SK-N-SH (cell line): ENCODE data around the gene OBP2A. TPM values are rescaled to one million over a fixed set of nuclear protein-coding genes. Genes with fewer than 3 reads are reported as not detected.
"Not testable (repeated sequence)": the region's sequence is repeated elsewhere in the genome, so short reads cannot be mapped to it uniquely, and the experiment has no call there.

Experiments
- CTCF ChIA-PET: fragments of 300-600, 350-600 bp; formaldehyde crosslinking; extraction: SDS; loops from one replicate; lab custom pipeline; 2021; lab: Yijun Ruan, JAX
- POLR2A ChIA-PET: fragments of 350-600 bp; sonication (Branson Sonifier 250); formaldehyde crosslinking; extraction: SDS; loops from one replicate; lab custom pipeline; 2020; ENCODE audit warnings: antibody characterized with exemption, inconsistent platforms; lab: Yijun Ruan, JAX
- DNase-seq: peaks from one replicate; pipeline ENCODE4 v3.0.0; 2012
- H2AFZ ChIP-seq: fragments of 200-600 bp; sonication (generic); 2 replicates; pipeline ENCODE4 v1.8.1; 2016; ENCODE audit warnings: antibody characterized with exemption, mild to moderate bottlenecking, low read depth
- H3F3A ChIP-seq: fragments of 200-600 bp; sonication (generic); replicated peaks from 2 replicates; pipeline ENCODE3; 2016; ENCODE audit warnings: antibody characterized with exemption, mild to moderate bottlenecking; ENCODE audit not compliant: insufficient read depth
- H3K27ac ChIP-seq, 2 experiments: fragments of 200-500 bp in 1 of 2; fragments of 200-600 bp in 1 of 2; sonication (Bioruptor generic) in 1 of 2; sonication (generic), shearing (Covaris generic) in 1 of 2; 2 replicates each; pipeline versions ENCODE4 v1.5.1 to v1.6.1; 2014 to 2016; ENCODE audit warnings: low read depth in 2 of 2, inconsistent platforms in 1 of 2, low read length in 1 of 2, mild to moderate bottlenecking in 1 of 2, mixed read lengths in 1 of 2
- H3K27me3 ChIP-seq: fragments of 200-600 bp; sonication (generic), shearing (Covaris generic); 2 replicates; pipeline ENCODE4 v1.6.1; 2016; ENCODE audit warnings: mixed run types; ENCODE audit not compliant: insufficient read depth
- H3K36me3 ChIP-seq, 2 experiments: fragments of 200-500 bp in 1 of 2; fragments of 200-600 bp in 1 of 2; sonication (Bioruptor generic) in 1 of 2; sonication (generic) in 1 of 2; replicated peaks in 1 of 2; 2 replicates each; pipeline versions ENCODE3 to v1.5.1; 2014 to 2016; ENCODE audit warnings: low read length in 1 of 2, mild to moderate bottlenecking in 1 of 2; ENCODE audit not compliant: insufficient read depth in 2 of 2, control insufficient read depth in 1 of 2
- H3K4me1 ChIP-seq, 2 experiments: fragments of 200-500 bp in 1 of 2; fragments of 200-600 bp in 1 of 2; sonication (Bioruptor generic) in 1 of 2; sonication (generic), shearing (Covaris generic) in 1 of 2; 2 replicates each; pipeline versions ENCODE4 v1.5.1 to v1.6.1; 2014 to 2016; ENCODE audit warnings: low read depth in 1 of 2, low read length in 1 of 2, mixed run types in 1 of 2; ENCODE audit not compliant: insufficient read depth in 2 of 2, control insufficient read depth in 1 of 2
- H3K4me2 ChIP-seq: fragments of 200-600 bp; sonication (generic), shearing (Covaris generic); 2 replicates; pipeline ENCODE4 v1.6.1; 2017; ENCODE audit warnings: mixed run types
- H3K4me3 ChIP-seq, 2 experiments: fragments of 200-500 bp in 1 of 2; fragments of 200-600 bp in 1 of 2; sonication (Bioruptor generic) in 1 of 2; sonication (generic), shearing (Covaris generic) in 1 of 2; 2 replicates each; pipeline versions ENCODE4 v1.5.1 to v1.8.1; 2014 to 2016; ENCODE audit warnings: low read depth in 2 of 2, inconsistent platforms in 1 of 2, low read length in 1 of 2, mild to moderate bottlenecking in 1 of 2, mixed read lengths in 1 of 2, moderate library complexity in 1 of 2
- H3K79me2 ChIP-seq: fragments of 200-600 bp; sonication (generic); 2 replicates; pipeline ENCODE4 v1.8.1; 2017; ENCODE audit warnings: mild to moderate bottlenecking; ENCODE audit not compliant: insufficient read depth
- H3K9ac ChIP-seq: fragments of 200-600 bp; sonication (generic); 2 replicates; pipeline ENCODE4 v1.6.1; 2017; ENCODE audit warnings: mixed run types
- H3K9me2 ChIP-seq: fragments of 200-600 bp; sonication (generic); 2 replicates; pipeline ENCODE4 v1.6.1; 2017; ENCODE audit warnings: mixed run types
- H3K9me3 ChIP-seq: fragments of 200-600 bp; sonication (generic); 2 replicates; pipeline ENCODE4 v1.6.1; 2017; ENCODE audit warnings: mixed run types, mild to moderate bottlenecking, moderate library complexity
- H4K20me1 ChIP-seq: fragments of 200-600 bp; sonication (generic); 2 replicates; pipeline ENCODE4 v1.6.1; 2017; ENCODE audit warnings: mild to moderate bottlenecking, mixed run types; ENCODE audit not compliant: insufficient read depth
- CHD2 ChIP-seq: fragments of 150-350 bp; IDR thresholded peaks from 2 replicates; pipeline ENCODE4 v1.6.1; 2018; ENCODE audit warnings: low read length; ENCODE audit not compliant: partially characterized antibody
- ELF1 ChIP-seq: IDR thresholded peaks from 2 replicates; pipeline ENCODE4 v1.4.0; 2012
- FOSL2 ChIP-seq: IDR thresholded peaks from 2 replicates; pipeline ENCODE4 v1.4.0; 2012; ENCODE audit warnings: low read depth, mild to moderate bottlenecking, moderate library complexity, borderline replicate concordance
- JUND ChIP-seq: IDR thresholded peaks from 2 replicates; pipeline ENCODE4 v1.4.0; 2012
- NFIC ChIP-seq: IDR thresholded peaks from 2 replicates; pipeline ENCODE4 v1.4.0; 2012; ENCODE audit warnings: borderline replicate concordance
- RCOR1 ChIP-seq: fragments of 150-350 bp; IDR thresholded peaks from 2 replicates; pipeline ENCODE4 v1.6.1; 2017; ENCODE audit warnings: antibody characterized with exemption, low read length
- RFX5 ChIP-seq: IDR thresholded peaks from 2 replicates; pipeline ENCODE4 v1.6.1; 2012; ENCODE audit warnings: mild to moderate bottlenecking, improper control_type of control experiment, low read length
- RXRA ChIP-seq: IDR thresholded peaks from 2 replicates; pipeline ENCODE4 v1.4.0; 2012; ENCODE audit warnings: low read depth, mild to moderate bottlenecking, borderline replicate concordance
- SMC3 ChIP-seq: IDR thresholded peaks from 2 replicates; pipeline ENCODE4 v1.6.1; 2012; ENCODE audit warnings: low read depth, low read length, improper control_type of control experiment
- WGBS: methylation state at CpG from one replicate; pipeline ENCODE4 v1.1.6; 2017; ENCODE audit warnings: low lambda C conversion rate; 5-methylcytosine and 5-hydroxymethylcytosine counted together
- polyA plus RNA-seq, 3 experiments: library from polyadenylated mRNA; depleted of rRNA; stranded (reverse); fragments of >200 nt; gene quantifications; 2 replicates each; pipeline ENCODE4 v1.2.3, GENCODE V29; 2012
- TF ChIP-seq, protein P1 (sequence below): IDR thresholded peaks from 2 replicates; pipeline ENCODE4 v1.4.0; 2012; ENCODE audit warnings: low read depth, borderline replicate concordance
- TF ChIP-seq, protein P2 (sequence below): IDR thresholded peaks from 2 replicates; pipeline ENCODE4 v1.4.0; 2012; ENCODE audit warnings: low read depth, borderline replicate concordance
- TF ChIP-seq, protein P3 (sequence below): IDR thresholded peaks from 2 replicates; pipeline ENCODE4; 2012

OBP2A gene
- polyA plus RNA-seq, 1 of the 3 experiments (the other 2 are of a cell fraction) = not detected

DNA sequence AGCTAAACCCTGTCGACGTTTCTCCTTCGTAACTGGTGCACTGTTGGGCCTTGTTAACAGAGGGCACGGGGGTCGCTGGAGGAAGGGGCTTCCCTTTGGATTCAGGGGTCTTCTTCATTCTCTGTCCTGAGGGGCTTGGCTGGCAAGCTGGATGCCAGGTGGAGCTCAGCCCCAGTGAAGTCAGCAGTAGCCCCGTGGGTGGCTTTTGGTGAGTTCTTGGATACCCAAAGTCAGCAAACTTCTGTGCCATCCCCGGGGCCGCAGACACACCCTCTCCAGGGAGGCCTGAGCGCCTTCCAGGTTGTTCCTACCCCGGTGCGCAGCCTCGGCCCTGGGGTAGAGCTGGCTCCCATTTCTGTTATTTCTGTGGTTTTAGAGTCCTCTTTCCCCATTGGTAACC is 12.3 kb upstream of the OBP2A start:
- H3K9ac ChIP-seq = no peak overlapping the region
- no peaks in the 10 kb centered on the region for H3K9me2 ChIP-seq
- H3K79me2 ChIP-seq = no peaks in the 10 kb centered on the region
- H2AFZ ChIP-seq = no peak overlapping the region
- WGBS = 72% methylated on average over 12 of the region's 12 CpGs
- no peaks in the 10 kb centered on the region for H3K4me1 ChIP-seq
- no peak overlapping the region for H3K4me3 ChIP-seq
- POLR2A ChIA-PET = no interaction called here
- H3F3A ChIP-seq = no peaks in the 10 kb centered on the region
- H3K9me3 ChIP-seq = no peaks in the 10 kb centered on the region
- no peaks in the 10 kb centered on the region for H4K20me1 ChIP-seq
- TF ChIP-seq RFX5 (no peak), CHD2 (no peak), SMC3 (no peak), FOSL2 (no peak), RXRA (no peak), JUND (no peak), RCOR1 (no peak), NFIC (no peak), ELF1 (no peak)
- TF ChIP-seq, protein P1, sequence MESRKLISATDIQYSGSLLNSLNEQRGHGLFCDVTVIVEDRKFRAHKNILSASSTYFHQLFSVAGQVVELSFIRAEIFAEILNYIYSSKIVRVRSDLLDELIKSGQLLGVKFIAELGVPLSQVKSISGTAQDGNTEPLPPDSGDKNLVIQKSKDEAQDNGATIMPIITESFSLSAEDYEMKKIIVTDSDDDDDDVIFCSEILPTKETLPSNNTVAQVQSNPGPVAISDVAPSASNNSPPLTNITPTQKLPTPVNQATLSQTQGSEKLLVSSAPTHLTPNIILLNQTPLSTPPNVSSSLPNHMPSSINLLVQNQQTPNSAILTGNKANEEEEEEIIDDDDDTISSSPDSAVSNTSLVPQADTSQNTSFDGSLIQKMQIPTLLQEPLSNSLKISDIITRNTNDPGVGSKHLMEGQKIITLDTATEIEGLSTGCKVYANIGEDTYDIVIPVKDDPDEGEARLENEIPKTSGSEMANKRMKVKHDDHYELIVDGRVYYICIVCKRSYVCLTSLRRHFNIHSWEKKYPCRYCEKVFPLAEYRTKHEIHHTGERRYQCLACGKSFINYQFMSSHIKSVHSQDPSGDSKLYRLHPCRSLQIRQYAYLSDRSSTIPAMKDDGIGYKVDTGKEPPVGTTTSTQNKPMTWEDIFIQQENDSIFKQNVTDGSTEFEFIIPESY = no peak
- TF ChIP-seq, protein P2, sequence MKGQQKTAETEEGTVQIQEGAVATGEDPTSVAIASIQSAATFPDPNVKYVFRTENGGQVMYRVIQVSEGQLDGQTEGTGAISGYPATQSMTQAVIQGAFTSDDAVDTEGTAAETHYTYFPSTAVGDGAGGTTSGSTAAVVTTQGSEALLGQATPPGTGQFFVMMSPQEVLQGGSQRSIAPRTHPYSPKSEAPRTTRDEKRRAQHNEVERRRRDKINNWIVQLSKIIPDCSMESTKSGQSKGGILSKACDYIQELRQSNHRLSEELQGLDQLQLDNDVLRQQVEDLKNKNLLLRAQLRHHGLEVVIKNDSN = no peak
- TF ChIP-seq, protein P3, sequence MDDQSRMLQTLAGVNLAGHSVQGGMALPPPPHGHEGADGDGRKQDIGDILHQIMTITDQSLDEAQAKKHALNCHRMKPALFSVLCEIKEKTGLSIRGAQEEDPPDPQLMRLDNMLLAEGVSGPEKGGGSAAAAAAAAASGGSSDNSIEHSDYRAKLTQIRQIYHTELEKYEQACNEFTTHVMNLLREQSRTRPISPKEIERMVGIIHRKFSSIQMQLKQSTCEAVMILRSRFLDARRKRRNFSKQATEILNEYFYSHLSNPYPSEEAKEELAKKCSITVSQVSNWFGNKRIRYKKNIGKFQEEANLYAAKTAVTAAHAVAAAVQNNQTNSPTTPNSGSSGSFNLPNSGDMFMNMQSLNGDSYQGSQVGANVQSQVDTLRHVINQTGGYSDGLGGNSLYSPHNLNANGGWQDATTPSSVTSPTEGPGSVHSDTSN = no peak
- TF ChIP-seq, all 33 proteins: peak for 0
- CTCF ChIA-PET = no interaction called here
- Histone ChIP-seq H3K27me3 (no peaks in the 10 kb centered on the region), H3K27ac (no peak overlapping the region), H3K36me3 (no peaks in the 10 kb centered on the region), H3K4me2 (no peak overlapping the region)
- no peak for DNase-seq

DNA sequence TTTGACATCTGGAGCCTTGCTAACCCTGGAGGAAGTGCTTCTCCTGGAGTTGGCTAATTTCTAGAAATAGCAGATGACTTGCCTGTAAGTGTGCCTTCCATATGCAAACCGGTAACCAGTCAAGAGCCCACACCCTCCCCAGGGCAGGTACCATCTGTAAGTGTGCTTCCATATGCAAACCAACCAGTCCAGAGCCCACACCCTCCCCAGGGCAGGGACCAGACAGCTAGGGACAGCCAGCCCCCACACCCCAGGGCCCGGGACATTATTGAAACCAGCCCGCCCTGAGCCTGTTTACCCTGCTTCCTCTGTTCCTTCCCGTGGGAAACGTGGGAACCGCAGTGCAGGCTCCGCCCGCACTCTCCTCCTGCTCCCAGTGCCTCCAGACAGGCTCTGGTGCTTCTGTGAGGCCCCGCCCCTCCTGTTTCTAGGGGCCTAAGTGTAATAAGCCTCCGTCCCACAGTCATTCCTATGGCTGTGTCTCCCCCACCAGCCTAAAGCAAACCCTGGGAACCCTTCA is 11.7 kb upstream of the OBP2A start:
- H3K79me2 ChIP-seq, H2AFZ ChIP-seq, H3K9me2 ChIP-seq, H3K27me3 ChIP-seq, H3K27ac ChIP-seq, CTCF ChIA-PET, H3K36me3 ChIP-seq, H3F3A ChIP-seq, H4K20me1 ChIP-seq, POLR2A ChIA-PET, H3K4me3 ChIP-seq, H3K4me2 ChIP-seq, H3K9me3 ChIP-seq, H3K4me1 ChIP-seq, DNase-seq, H3K9ac ChIP-seq: not testable (repeated sequence)
- 43% methylated on average over 7 of the region's 10 CpGs for whole genome bisulfite sequencing

DNA sequence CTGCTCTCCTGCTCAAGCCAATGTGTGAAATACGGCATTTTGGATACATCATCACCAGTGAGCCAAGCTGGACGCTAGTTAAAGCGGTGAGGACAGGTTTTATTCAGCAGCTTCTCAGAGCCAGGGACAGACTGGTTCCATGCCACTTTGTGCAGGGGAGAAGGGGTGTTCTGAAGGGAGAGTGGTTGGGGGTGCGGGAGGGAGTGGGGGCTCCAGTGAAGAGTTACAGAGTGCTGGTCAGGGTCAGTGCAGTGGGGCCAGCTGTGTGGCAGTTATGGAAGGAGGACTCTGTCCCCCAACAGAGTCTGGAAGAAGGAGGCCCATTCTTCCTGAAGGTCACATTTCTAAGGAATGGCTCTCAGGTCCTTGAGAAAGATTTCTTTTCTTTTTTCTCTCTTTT is 11.1 kb upstream of the OBP2A start:
- H3K4me3 ChIP-seq, H3F3A ChIP-seq, H3K9me2 ChIP-seq, H2AFZ ChIP-seq, POLR2A ChIA-PET, H3K9me3 ChIP-seq, H4K20me1 ChIP-seq, H3K79me2 ChIP-seq, DNase-seq, H3K27me3 ChIP-seq, CTCF ChIA-PET, H3K4me1 ChIP-seq, H3K4me2 ChIP-seq, H3K9ac ChIP-seq, H3K36me3 ChIP-seq, H3K27ac ChIP-seq: not testable (repeated sequence)
- 55% methylated on average over 3 of the region's 4 CpGs for WGBS

DNA sequence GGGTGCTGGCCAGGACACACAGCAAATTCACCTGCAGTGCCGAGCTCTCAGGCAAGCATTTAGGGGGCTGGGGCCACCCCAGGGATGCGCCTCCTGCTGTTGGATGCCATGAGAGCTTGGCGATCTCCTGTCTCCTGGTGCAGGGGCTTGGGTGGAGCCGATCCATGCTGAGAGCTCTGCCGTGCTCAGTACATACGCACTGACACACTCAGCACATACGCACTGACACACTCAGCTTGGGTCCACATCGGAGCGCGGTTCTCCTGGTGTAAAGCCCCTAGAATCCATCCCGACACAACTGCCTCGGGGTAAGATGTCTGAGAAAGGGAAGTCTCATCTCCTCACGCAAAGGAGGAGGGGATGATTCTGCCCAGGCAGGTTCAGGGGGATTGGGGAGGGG is 10.3 kb upstream of the OBP2A start:
- H3K27me3 ChIP-seq, H3K4me1 ChIP-seq, H3K9me3 ChIP-seq, H2AFZ ChIP-seq, DNase-seq, H3K27ac ChIP-seq, CTCF ChIA-PET, H3K9me2 ChIP-seq, H3K79me2 ChIP-seq, POLR2A ChIA-PET, H3K9ac ChIP-seq, H3F3A ChIP-seq, H3K4me2 ChIP-seq, H3K4me3 ChIP-seq, H3K36me3 ChIP-seq, H4K20me1 ChIP-seq: not testable (repeated sequence)
- 20% methylated on average over 2 of the region's 13 CpGs for WGBS
